Neural progenitor cell (in vitro differentiated cells): ENCODE results near the gene FOXK1.

Experiments
- EZH2phosphoT487 ChIP-seq: fragments of 200-600 bp; sonication (generic); IDR thresholded peaks from 2 replicates; pipeline ENCODE4 v1.6.1; 2017; ENCODE audit warnings: antibody characterized with exemption
- TF ChIP-seq, protein P1 (sequence below): fragments of 200-600 bp; sonication (generic); IDR thresholded peaks from 2 replicates; pipeline ENCODE4 v1.5.1; 2017; ENCODE audit warnings: antibody characterized with exemption, mild to moderate bottlenecking

GRCh38 chr7:4702961-4703512 is 20.9 kb downstream of the FOXK1 start:
- TF ChIP-seq, protein P1, sequence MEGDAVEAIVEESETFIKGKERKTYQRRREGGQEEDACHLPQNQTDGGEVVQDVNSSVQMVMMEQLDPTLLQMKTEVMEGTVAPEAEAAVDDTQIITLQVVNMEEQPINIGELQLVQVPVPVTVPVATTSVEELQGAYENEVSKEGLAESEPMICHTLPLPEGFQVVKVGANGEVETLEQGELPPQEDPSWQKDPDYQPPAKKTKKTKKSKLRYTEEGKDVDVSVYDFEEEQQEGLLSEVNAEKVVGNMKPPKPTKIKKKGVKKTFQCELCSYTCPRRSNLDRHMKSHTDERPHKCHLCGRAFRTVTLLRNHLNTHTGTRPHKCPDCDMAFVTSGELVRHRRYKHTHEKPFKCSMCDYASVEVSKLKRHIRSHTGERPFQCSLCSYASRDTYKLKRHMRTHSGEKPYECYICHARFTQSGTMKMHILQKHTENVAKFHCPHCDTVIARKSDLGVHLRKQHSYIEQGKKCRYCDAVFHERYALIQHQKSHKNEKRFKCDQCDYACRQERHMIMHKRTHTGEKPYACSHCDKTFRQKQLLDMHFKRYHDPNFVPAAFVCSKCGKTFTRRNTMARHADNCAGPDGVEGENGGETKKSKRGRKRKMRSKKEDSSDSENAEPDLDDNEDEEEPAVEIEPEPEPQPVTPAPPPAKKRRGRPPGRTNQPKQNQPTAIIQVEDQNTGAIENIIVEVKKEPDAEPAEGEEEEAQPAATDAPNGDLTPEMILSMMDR = no peak
- no peak for TF ChIP-seq EZH2phosphoT487
